TTC549 (cell line): ENCODE data around the gene CLTA.

ENCODE experiments used
- FAIRE-seq: peaks from 2 replicates; lab custom pipeline; 2012; peaks lifted over from hg19 to GRCh38; lab: Jason Lieb, UNC

Gene CLTA

DNA sequence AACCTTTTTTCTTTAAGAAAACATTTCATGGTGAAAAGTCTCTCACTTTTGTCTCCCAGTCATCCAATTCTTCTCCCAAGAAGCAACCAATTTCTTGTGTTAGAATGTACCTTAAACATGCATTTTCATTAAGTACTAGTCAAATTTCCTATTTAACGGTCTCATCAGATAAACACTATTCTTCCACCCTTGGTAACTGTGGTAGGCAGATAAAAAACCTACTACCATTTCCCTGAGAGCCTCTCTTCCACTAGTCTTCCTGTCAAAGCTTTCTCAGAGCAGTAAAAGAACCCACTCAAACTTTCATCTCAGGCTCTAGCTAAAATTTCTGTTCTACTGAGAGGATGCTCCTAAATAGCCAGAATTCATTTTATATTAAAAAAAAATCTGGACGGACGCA lies 56.6 kb downstream of the CLTA start:
- FAIRE-seq: no peak

DNA sequence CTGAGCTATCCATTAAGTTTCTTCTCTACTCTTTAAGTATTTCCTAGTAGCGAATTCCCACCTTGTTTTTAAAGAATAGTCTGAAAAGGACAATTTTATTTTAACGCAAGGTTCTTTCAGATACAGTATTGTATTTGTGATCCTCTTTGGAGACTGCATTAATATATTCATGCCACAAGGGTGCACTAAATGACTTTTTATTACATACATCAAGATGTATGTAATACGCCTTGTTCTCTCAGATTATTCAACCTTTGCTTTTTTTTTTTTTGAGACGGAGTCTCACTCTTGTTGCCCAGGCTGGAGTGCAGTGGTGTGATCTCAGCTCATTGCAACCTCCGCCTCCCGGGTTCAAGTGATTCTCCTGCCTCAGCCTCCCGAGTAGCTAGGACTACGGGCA lies 57.3 kb downstream of the CLTA start:
- peak; percentile 53 for FAIRE-seq

DNA sequence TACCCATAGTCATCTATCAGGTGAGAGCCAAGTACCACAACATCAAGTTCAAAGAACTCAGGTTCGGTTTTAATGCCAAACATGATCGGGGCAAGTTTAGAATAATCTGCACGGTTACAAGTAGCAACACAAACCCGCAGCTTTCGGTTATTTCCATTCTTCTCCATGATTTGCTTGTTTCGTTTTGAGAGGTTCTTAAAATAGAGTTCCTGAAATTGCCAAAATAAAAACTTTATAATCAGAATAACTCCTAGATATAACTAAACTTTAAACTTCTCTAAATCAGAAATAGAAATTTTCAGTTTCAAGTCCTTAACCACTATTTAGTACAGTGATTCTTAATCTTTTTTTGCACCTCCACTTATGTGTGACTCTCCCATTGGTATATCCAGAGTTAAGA lies 58.5 kb downstream of the CLTA start:
- FAIRE-seq: no peak

DNA sequence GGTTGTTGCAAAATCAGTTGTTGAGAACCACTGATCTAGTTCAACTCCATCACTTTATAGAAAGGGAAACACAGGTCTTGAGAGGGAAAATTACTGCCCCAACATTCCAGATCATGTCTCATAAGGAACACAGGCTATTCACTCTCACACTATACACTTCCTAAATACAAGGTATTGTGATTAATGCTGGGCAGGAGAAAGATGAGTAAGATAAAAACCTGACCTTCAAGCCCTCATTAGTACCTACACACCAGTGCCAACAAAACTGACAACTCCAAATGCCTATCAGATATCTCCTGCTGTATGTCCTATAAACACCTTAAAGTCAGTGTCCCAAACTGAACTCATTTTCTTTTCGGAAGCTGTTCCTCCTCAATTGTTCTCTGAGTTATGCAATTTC lies 59.4 kb downstream of the CLTA start:
- no peak for FAIRE-seq

GRCh38 chr9:36251428-36251827 lies 60.7 kb downstream of the CLTA start:
- no peak for FAIRE-seq

DNA sequence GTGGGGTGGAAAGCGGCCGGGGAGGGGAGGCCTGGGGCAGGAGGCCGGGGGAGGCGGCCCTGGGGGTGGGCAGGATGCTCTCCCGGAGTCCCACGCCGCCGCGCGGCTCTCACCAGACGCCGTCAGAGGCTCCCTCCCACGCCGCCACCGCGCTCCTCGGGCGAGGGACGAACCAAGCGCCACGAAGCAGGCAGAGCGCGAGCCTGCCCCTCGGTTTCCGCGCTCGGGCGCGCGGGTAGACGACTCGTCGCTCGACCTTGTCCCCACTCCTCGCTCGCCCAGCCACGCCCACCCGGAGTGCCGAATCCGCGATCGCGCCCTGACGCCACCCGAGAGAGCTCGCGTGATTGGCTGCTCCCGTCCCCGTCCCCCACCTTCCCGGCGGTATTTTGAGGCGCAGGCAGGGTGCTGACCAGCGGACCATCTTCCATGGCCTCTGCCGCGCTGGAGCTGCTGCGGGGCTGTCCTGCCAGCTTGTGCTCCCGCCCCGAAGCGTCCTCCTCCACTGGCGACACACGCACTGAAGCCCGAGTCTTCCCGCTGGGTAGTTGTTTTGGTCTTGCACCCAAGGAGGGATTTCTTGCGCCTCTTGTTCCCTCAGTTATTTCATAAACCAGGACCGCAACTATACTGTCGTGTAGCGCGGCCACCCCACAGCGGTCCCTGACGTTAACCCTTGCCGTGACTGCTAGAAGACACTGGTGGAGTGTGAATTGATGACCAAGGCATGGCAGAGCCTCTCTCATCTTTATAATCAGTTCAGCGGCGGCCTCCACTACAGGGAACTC lies 67.7 kb downstream of the CLTA start, which contains the start of gene GNE:
GNE (minus strand) TSS at position 241 of the 788 bp plus-strand sequence. CDS start 9,093 bp downstream, outside the sequence.
- FAIRE-seq: no peak

DNA sequence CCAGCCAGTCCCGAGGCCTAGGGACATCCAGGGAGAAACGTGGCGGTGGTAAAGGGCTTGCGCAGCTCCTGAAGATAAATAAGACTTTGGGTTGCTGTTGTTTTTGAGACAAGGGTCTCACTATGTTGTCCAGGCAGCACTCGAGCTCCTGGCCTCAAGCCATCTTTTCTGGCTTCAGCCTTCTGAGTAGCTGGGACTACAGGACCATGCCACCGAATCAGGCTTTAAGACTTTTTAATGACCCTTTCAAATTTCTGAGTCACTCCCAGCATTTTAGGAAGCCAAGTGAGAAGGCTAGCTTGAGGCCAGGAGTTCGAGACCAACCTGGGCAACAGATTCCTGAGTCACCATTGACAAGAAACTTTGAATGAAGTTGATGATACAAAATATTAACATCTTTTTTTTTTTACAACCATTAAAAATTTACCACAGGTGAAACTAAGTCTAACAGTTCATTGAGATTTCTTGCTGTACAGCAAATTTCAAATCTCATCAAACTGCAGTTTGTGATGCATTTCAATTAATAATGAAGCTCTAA lies 68.3 kb downstream of the CLTA start:
- FAIRE-seq: no peak
